GM12878 (cell line): ENCODE measurements around the gene IGSF6. TPM values are rescaled to one million over a fixed set of nuclear protein-coding genes. Genes with fewer than 3 reads are reported as not detected.

Experiments
- ATAC-seq: fragments of 200-7000 bp; cut with Tn5 transposase; 3 replicates; pipeline ENCODE4 v1.9.1; 2020; ENCODE audit warnings: mild to moderate bottlenecking, moderate library complexity
- BruUV-seq: library from RNA; stranded (reverse); fragments of 400-500 nt; replicated peaks from 2 replicates; lab custom pipeline; 2021; lab: Mats Ljungman, UMichigan
- CTCF ChIA-PET: fragments of 300-600 bp; sonication (Branson Sonifier 250); formaldehyde crosslinking; extraction: SDS; loops from one replicate; lab custom pipeline; 2021; ENCODE audit warnings: inconsistent platforms; lab: Yijun Ruan, JAX
- POLR2A ChIA-PET: fragments of 350-600 bp; formaldehyde crosslinking; extraction: SDS; loops from one replicate; lab custom pipeline; 2021; ENCODE audit warnings: inconsistent platforms; lab: Charles Lee
- RAD21 ChIA-PET: fragments of 300-600 bp; sonication (Branson Sonifier 250); formaldehyde crosslinking; loops from one replicate; lab custom pipeline; 2023; ENCODE audit warnings: antibody characterized with exemption; ENCODE audit not compliant: unreplicated experiment; lab: Charles Lee
- SMC1A ChIA-PET: fragments of 300-600 bp; sonication (Branson Sonifier 250); formaldehyde crosslinking; loops from one replicate; lab custom pipeline; 2023; ENCODE audit not compliant: unreplicated experiment, uncharacterized antibody; lab: Charles Lee
- DNase-seq: peaks from one replicate; pipeline ENCODE4 v3.0.0-alpha.2; 2011; ENCODE audit warnings: low read depth, low spot score
- FAIRE-seq: peaks from 3 replicates; lab custom pipeline; 2011; peaks lifted over from hg19 to GRCh38; lab: Jason Lieb, UNC
- H2AFZ ChIP-seq: 2 replicates; pipeline ENCODE4 v1.6.0; 2011; ENCODE audit warnings: low read depth, low read length, control low read depth; ENCODE audit not compliant: control insufficient read depth
- H3K27ac ChIP-seq: 2 replicates; pipeline ENCODE4 v1.5.1; 2011; ENCODE audit warnings: control low read depth; ENCODE audit not compliant: control insufficient read depth, insufficient read depth
- H3K27me3 ChIP-seq, 2 experiments: replicated peaks in 1 of 2; 2 replicates each; pipeline versions ENCODE4 v1.6.0 to v1.6.1; 2011; ENCODE audit warnings: low read length in 1 of 2; ENCODE audit not compliant: control insufficient read depth in 2 of 2, insufficient read depth in 2 of 2
- H3K36me3 ChIP-seq, 2 experiments: 2 replicates each; pipeline ENCODE4 v1.5.1; 2011; ENCODE audit warnings: low read length in 1 of 2; ENCODE audit not compliant: control insufficient read depth in 2 of 2, insufficient read depth in 2 of 2
- H3K4me1 ChIP-seq: 2 replicates; pipeline ENCODE4 v1.6.1; 2011; ENCODE audit warnings: mild to moderate bottlenecking, low read length, moderate library complexity, mixed read lengths; ENCODE audit not compliant: control insufficient read depth, insufficient read depth
- H3K4me2 ChIP-seq: 2 replicates; pipeline ENCODE4 v1.6.0; 2011; ENCODE audit warnings: control low read depth; ENCODE audit not compliant: control insufficient read depth, insufficient read depth
- H3K4me3 ChIP-seq: fragments of 200-600 bp; sonication (generic); 2 replicates; pipeline ENCODE4 v1.5.1; 2016
- H3K79me2 ChIP-seq: 2 replicates; pipeline ENCODE4 v1.6.0; 2011; ENCODE audit warnings: low read length; ENCODE audit not compliant: control insufficient read depth, insufficient read depth
- H3K9ac ChIP-seq: 2 replicates; pipeline ENCODE4 v1.8.0; 2011; ENCODE audit warnings: low read length, control low read depth, mixed read lengths; ENCODE audit not compliant: control insufficient read depth, insufficient read depth
- H3K9me3 ChIP-seq: replicated peaks from 3 replicates; pipeline ENCODE4 v1.5.1; 2011; ENCODE audit warnings: mild to moderate bottlenecking, low read length; ENCODE audit not compliant: control insufficient read depth, insufficient read depth
- H4K20me1 ChIP-seq: 2 replicates; pipeline ENCODE4 v1.6.0; 2011; ENCODE audit not compliant: control insufficient read depth, insufficient read depth
- BMI1 ChIP-seq: fragments of 450-650 bp; IDR thresholded peaks from 2 replicates; pipeline ENCODE4 v1.6.1; 2016; ENCODE audit warnings: mild to moderate bottlenecking, moderate library complexity, borderline replicate concordance
- GABPA ChIP-seq: IDR thresholded peaks from 2 replicates; pipeline ENCODE4 v1.6.1; 2014; ENCODE audit warnings: antibody characterized with exemption, low read depth, mild to moderate bottlenecking, inconsistent platforms
- IKZF2 ChIP-seq, 2 experiments: fragments of 450-650 bp; IDR thresholded peaks; 2 replicates each; pipeline ENCODE4 v1.6.1; 2017; ENCODE audit warnings: mild to moderate bottlenecking in 2 of 2, moderate library complexity in 2 of 2
- KAT2A ChIP-seq: conservative IDR thresholded peaks from 2 replicates; pipeline ENCODE4 v1.6.1; 2011; ENCODE audit warnings: low read depth, low read length; ENCODE audit not compliant: control insufficient read depth
- LARP7 ChIP-seq: fragments of 450-650 bp; IDR thresholded peaks from 2 replicates; pipeline ENCODE4 v1.6.1; 2017; ENCODE audit warnings: mild to moderate bottlenecking
- MLLT1 ChIP-seq: fragments of 450-650 bp; IDR thresholded peaks from 2 replicates; pipeline ENCODE4 v1.6.1; 2016; ENCODE audit warnings: mild to moderate bottlenecking
- NR2C2 ChIP-seq: IDR thresholded peaks from 2 replicates; pipeline ENCODE4 v1.6.1; 2011; ENCODE audit warnings: borderline replicate concordance, low read depth; ENCODE audit not compliant: control insufficient read depth, insufficient read length
- SUZ12 ChIP-seq: fragments of 200-600 bp; sonication (generic); IDR thresholded peaks from one replicate; pipeline ENCODE4 v1.6.1; 2018; ENCODE audit warnings: antibody characterized with exemption, mild to moderate bottlenecking; ENCODE audit not compliant: unreplicated experiment
- TCF12 ChIP-seq: IDR thresholded peaks from 2 replicates; pipeline ENCODE4 v1.6.1; 2011; ENCODE audit warnings: low read depth, mild to moderate bottlenecking, low read length
- USF1 ChIP-seq: IDR thresholded peaks from 2 replicates; pipeline ENCODE4 v1.6.1; 2011; ENCODE audit warnings: borderline replicate concordance, low read depth, mild to moderate bottlenecking, moderate library complexity, mixed read lengths, low read length; ENCODE audit not compliant: insufficient read depth; ENCODE audit errors: extremely low read length
- WGBS: methylation state at CpG from one replicate; pipeline ENCODE4 v1.1.6; 2016; ENCODE audit warnings: low lambda C conversion rate; ENCODE audit not compliant: insufficient replicate concordance, insufficient coverage; ENCODE audit errors: missing lambda C conversion rate; 5-methylcytosine and 5-hydroxymethylcytosine counted together
- in situ Hi-C: fragments of 300-500 bp; cut with MboI; formaldehyde crosslinking; loops from 9 replicates; pipeline ENCODE4 v1.14.3; 2018; ENCODE audit warnings: mixed read lengths
- intact Hi-C: fragments of 100-400 bp; cut with micrococcal nuclease; formaldehyde crosslinking; loops from one replicate; pipeline ENCODE4 v1.14.2; 2022; ENCODE audit not compliant: unreplicated experiment
- polyA plus RNA-seq, 11 experiments: library from polyadenylated mRNA; depleted of rRNA in 4 of 11; unstranded in 6 of 11; stranded (reverse) in 5 of 11; fragments of >200 nt; fragmentation: Nextera tagmentation in 4 of 11; fragmentation: Illumina TruSeq in 1 of 11; extraction: Ambion mirVana in 4 of 11; extraction: Trizol in 1 of 11; gene quantifications; 1 replicate in 1 of 11; 2 replicates in 10 of 11; pipeline versions ENCODE4 v1.2.1 to v1.2.3, GENCODE V29; 2011 to 2016; ENCODE audit warnings: inconsistent platforms in 2 of 11, missing spikeins in 2 of 11, low read depth in 1 of 11
- total RNA-seq, 4 experiments: library from RNA; depleted of rRNA in 3 of 4; stranded (reverse); fragments of >200 nt in 3 of 4; fragmentation: Illumina TruSeq in 1 of 4; extraction: Trizol in 1 of 4; gene quantifications; 2 replicates each; pipeline versions ENCODE4 v1.2.1 to v1.2.3, GENCODE V29; 2013 to 2021

The IGSF6 gene
- total and polyA plus RNA-seq, 10 of the 15 experiments (the other 5 are each of a cell fraction or from before 2014, with no cell fraction given) = 0.32 to 1.2 (median 0.72) TPM

- TF ChIP-seq USF1 = no peak
- TF ChIP-seq KAT2A = no peak
- TF ChIP-seq NR2C2 = no peak
- no peak for TF ChIP-seq GABPA
- no peak for TF ChIP-seq IKZF2 (IDR thresholded peaks at IDR 0.05)
- no peak for TF ChIP-seq MLLT1
- TF ChIP-seq LARP7 = no peak
- no peak for TF ChIP-seq TCF12
These were observed 12.5 kb upstream of the IGSF6 start (continued) for GRCh38 chr16:21664801-21665492.

- Histone ChIP-seq H3K4me1 (no peaks in the 10 kb centered on the region; the same call in 1 of the 2 replicates), H2AFZ (no peak within 1 kb of the TSS), H3K36me3 (no peaks in the 10 kb centered on the region; a peak in 1 of 4 replicates), H3K9me3 (no peaks in the 10 kb centered on the region), H3K4me3 (no peak within 1 kb of the TSS), H3K79me2 (no peaks in the 10 kb centered on the region), H3K4me2 (peak within 1 kb of the TSS; percentile 22; the same call in 1 of the 2 replicates), H3K9ac (no peak within 1 kb of the TSS), H3K27me3 (peaks cover 0 to 3% of the 10 kb centered on the region in 2 experiments; a peak in 2 of 4 replicates), H4K20me1 (no peaks in the 10 kb centered on the region), H3K27ac (no peak within 1 kb of the TSS)
- intact Hi-C loops (no loop called here), in situ Hi-C loops (no loop called here)
- DNase-seq (no peak), ATAC-seq (peak; percentile 73), FAIRE-seq (no peak)
- ChIA-PET SMC1A (interaction anchor here (1.0 to 1.8 kb wide), 2 partner anchors 34 to 41 kb away, joined by 3 to 5 read pairs; no protein-coding TSS in a partner anchor), RAD21 (no interaction called here), POLR2A (no interaction called here), CTCF (interaction anchor here (1.9 to 2.6 kb wide), 2 partner anchors 13 to 44 kb away, joined by 6 to 8 read pairs; no protein-coding TSS in a partner anchor)
- BruUV-seq = no TSS peak
- TF ChIP-seq SUZ12 = peak; percentile 86
- no peak for TF ChIP-seq BMI1
- 3% methylated on average over 28 of the region's 45 CpGs for WGBS
These were observed 11.7 kb upstream of the IGSF6 start, which contains the start of gene OTOA for GRCh38 chr16:21663889-21664647. Gene OTOA (plus strand): TSS chr16:21663968. CDS start chr16:21678515, 14,547 bp downstream.
